ENCODE measurements around the gene KNOP1.

- TF ChIP-seq RFX5 (IDR thresholded peaks at IDR 0.05; ENCODE audit: low read depth, low read length): no peak
- no peak for TF ChIP-seq ZNF292 (CRISPR knock-in tag; IDR thresholded peaks at IDR 0.05; ENCODE audit: borderline replicate concordance, low read depth)
- no peak for TF ChIP-seq ZC3H4 (CRISPR knock-in tag; IDR thresholded peaks at IDR 0.05; ENCODE audit: borderline replicate concordance)
- TF ChIP-seq NFRKB (IDR thresholded peaks at IDR 0.05): no peak
- TF ChIP-seq POLR2A (IDR thresholded peaks at IDR 0.05; ENCODE audit: insufficient read depth in 1 of 2, low read depth in 2 of 2, low read length in 2 of 2): no peak
- no peak for TF ChIP-seq ZHX2 (IDR thresholded peaks at IDR 0.05; ENCODE audit: low read depth)
- no peak for TF ChIP-seq ZHX2 (CRISPR knock-in tag; IDR thresholded peaks at IDR 0.05; ENCODE audit: borderline replicate concordance)
- no peak for TF ChIP-seq ZNF572 (CRISPR knock-in tag; IDR thresholded peaks at IDR 0.05)
- TF ChIP-seq NFATC3 (CRISPR knock-in tag; IDR thresholded peaks at IDR 0.05): no peak
- no peak for TF ChIP-seq POLR2AphosphoS5 (IDR thresholded peaks at IDR 0.05; ENCODE audit: low read depth, low read length)
- TF ChIP-seq CTCF (CRISPR knock-in tag; IDR thresholded peaks at IDR 0.05): no peak
- TF ChIP-seq SRF (IDR thresholded peaks at IDR 0.05; ENCODE audit: low read depth, low read length): no peak
- TF ChIP-seq SMARCC2 (IDR thresholded peaks at IDR 0.05): no peak
- no peak for TF ChIP-seq MYNN (CRISPR knock-in tag; IDR thresholded peaks at IDR 0.05; ENCODE audit: low read depth)
Measured at GRCh38 chr16:19708296-19709205, 9.5 kb downstream of the KNOP1 start.

Data from HepG2 (cell line).